COR-L47 (cell line): Measurements from ENCODE around the gene RHOBTB1.

Experiments used
- DNase-seq: peaks from one replicate; lab custom pipeline; 2025; lab: John Stamatoyannopoulos, UW

The RHOBTB1 gene

GRCh38 chr10:60965696-60966095 is 21.7 kb upstream of the RHOBTB1 start:
- no peak for DNase-seq

DNA sequence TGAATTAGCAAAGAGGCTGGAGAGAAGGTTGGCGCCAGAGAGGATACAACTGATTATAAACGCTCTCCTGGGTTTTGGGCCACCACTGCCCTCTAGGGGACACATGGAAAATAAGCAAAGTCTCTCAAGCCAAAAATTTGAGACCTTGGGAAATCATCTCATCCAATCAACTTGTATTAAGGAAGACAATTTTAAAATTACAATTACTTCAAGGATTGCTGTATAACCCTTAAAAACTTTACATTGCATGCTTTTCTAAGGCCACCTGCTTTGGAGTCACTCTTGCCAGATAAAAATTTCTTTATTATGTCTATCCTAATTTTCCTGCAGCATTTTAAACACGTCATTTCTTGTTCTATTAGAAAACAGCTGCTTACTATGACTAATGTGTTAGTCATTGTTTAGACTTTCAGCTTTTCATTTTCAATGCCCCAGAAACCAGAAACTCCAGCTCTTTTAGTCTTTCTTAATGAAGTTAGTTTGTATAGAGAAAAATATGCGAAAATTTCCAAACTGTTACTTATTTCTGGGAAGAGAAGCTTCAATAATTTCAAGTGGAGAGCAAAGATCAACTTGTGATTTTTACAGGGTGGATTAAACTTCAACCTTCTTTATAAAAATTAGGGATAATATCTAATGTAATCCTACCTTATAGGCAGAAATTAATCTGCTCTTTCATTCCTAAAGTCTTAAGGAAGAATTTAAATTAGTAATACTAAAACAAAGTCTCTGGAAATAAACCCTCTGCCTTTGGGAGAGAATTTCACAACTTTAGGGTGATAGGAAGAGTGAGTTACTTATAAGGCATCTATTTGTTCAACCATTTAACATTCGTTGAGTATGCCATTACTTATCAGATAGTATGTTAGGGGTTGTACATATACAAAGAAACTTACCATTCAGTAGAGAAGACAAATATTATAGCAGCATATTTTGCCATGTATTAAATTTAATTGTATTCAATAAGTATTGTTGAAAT is 20.6 kb upstream of the RHOBTB1 start:
- peak; percentile 65 for DNase-seq

DNA sequence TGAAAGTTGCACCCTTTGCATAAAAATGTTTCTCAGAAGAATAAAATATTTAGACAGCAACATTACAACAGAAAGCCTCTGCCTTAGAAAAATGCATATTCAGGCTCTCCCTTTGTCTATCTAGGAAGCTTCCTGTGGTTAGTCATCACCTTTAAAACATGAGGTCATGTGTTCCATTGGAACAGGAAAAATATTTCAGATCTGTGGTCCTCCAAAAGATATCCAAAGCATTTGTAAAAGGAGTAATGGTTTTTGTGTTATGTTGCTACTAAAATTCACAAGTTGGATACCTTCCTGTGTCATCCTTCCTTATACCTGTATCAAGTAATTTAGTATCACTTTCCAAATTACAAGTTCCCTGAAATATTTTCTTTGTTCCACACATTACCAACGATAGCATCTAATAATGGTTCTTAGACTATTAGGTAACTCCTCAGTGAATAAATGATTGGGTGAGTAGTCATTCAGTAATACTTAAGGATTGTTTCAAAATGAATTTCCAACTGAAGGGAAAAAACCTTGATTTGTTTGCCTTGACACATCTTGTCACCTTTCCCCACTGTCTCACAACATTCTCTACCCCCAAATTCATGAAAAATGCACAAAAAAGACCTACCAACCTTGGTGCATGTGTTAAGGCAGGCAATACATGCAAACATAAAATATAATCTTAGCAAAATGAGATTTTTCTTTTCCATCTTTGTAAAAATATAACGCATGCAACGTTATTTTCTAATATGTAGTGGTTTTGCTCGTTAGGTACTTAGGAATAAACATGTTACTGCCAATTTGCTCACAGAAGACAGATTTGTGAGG is 19.7 kb upstream of the RHOBTB1 start:
- no peak for DNase-seq

DNA sequence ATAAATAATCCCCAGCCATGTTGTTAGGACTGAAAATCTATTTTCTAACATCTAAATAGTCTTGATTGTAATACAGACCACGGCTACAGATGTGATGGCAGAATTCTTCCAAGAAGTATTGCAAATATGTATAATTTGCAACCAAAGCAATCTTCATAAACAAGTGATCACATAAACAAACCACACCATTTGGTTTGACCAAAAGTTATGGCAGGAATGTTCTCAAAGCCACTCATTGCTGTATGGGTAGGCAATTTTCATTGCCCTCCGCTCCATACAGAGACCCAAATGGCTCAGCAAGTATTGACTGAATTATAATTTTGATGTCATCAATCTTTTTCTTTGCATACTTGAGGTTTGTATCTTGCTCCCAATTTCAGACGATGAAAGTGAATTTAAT is 19.0 kb upstream of the RHOBTB1 start:
- no peak for DNase-seq

DNA sequence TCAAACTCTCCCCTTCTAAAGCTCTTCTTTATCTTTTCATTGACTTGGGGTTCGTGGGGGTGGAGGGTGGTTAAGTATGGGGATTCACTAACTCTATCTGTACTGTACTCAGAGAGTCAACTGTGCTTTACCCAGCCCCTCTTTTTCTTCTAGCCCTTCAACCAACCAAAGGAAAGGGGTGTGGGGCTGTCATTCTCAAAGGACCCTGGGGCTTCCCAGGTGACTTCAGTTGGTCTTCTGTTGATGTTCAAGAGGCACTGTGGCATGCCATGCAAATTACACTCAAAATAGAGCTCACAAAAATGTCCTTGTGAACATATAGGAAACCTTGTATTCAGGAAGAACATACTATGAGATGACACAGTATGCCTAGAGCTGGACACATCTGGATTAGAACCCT is 16.9 kb upstream of the RHOBTB1 start:
- no peak for DNase-seq

- DNase-seq = no peak
Observed at GRCh38 chr10:60960031-60960430, 16.0 kb upstream of the RHOBTB1 start.

GRCh38 chr10:60958892-60959601 is 15.1 kb upstream of the RHOBTB1 start:
- DNase-seq = no peak

- no peak for DNase-seq
Observed at GRCh38 chr10:60957667-60958221, 13.8 kb upstream of the RHOBTB1 start.

GRCh38 chr10:60955957-60956425 is 12.0 kb upstream of the RHOBTB1 start:
- no peak for DNase-seq

- no peak for DNase-seq
Observed at GRCh38 chr10:60955316-60955715, 11.3 kb upstream of the RHOBTB1 start.

GRCh38 chr10:60954035-60954434 is 10.1 kb upstream of the RHOBTB1 start:
- no peak for DNase-seq

GRCh38 chr10:60953420-60953819 is 9.4 kb upstream of the RHOBTB1 start:
- no peak for DNase-seq

DNA sequence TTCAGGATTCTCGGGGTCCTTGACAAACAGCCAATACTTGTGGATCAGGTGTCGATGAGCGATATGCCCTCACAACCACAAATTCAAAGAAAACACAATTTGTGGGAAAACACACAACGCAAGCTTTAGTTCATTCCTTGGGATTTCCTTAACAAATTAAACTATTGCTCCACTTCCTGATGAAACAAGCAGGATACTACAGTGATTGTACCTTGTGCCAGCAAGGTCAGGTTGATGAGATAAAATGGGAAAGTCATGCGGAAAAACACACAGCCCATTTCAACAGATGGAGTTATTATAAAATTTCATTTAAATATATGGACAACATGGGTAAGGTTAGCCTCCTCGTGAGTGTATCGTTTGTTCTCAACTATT is 8.8 kb upstream of the RHOBTB1 start:
- DNase-seq = no peak

- DNase-seq = no peak
Observed at GRCh38 chr10:60952067-60952845, 8.3 kb upstream of the RHOBTB1 start.

GRCh38 chr10:60951272-60951724 is 7.3 kb upstream of the RHOBTB1 start:
- no peak for DNase-seq

- DNase-seq = no peak
Observed at GRCh38 chr10:60950300-60950699, 6.3 kb upstream of the RHOBTB1 start.

DNA sequence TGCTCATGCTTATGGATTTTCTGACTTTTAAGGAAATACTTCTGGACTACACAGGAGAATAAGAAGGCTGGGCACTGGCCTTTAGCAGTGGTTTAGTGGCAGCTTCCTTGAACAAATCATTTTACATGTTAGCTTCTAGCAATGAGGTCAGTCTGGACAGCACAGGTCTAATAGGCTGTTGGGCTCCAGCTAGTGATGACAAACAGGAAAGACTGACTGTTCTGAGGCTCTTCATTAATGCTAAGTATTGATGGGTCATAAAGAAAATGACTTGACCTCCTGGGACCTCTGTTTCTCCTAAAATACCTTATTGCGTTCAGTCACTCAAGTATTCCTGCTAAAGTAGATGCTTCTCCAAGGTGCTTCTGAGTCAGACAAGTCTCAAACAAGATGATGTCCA is 4.9 kb upstream of the RHOBTB1 start:
- no peak for DNase-seq

DNA sequence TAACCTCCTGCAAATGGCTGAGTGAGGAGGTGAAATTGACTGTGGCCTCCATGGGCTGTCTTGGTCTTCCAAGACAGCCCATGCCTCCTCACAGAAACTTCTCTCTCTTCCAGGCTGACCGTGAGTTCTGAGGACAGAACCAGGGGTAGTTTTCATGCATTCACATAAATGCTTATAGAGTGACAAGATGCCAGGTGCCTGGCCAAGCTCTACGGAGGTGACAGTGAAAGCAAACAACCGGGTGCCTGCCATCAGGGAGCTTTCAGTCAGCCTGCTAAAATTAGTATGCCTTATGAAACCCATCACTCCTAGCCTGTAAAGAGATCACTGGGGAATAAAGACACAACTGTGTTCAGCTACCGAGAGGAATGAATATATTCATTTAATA is 919 bp upstream of the RHOBTB1 start:
- no peak for DNase-seq

GRCh38 chr10:60943316-60944057 is 498 bp downstream of the RHOBTB1 start:
- peak; percentile 51 for DNase-seq

- no peak for DNase-seq
Observed at GRCh38 chr10:60942788-60943315, 1.1 kb downstream of the RHOBTB1 start.
